HG02623 (cell line): ENCODE data around the gene STX2.
"Not testable (repeated sequence)": the region's sequence is repeated elsewhere in the genome, so short reads cannot be mapped to it uniquely, and the experiment has no call there.

ENCODE experiments used
- ATAC-seq: cut with Tn5 transposase; IDR thresholded peaks from one replicate; pipeline ENCODE4 v1.9.1; 2021; ENCODE audit warnings: moderate library complexity; ENCODE audit not compliant: unreplicated experiment

The STX2 gene

GRCh38 chr12:130768120-130768519 is 70.9 kb downstream of the STX2 start:
- no peak for ATAC-seq

- ATAC-seq = no peak
Observed at GRCh38 chr12:130766470-130766869, 72.6 kb downstream of the STX2 start.

GRCh38 chr12:130765186-130765659 is 73.8 kb downstream of the STX2 start:
- no peak for ATAC-seq

- ATAC-seq = no peak
Observed at GRCh38 chr12:130764475-130765185, 74.4 kb downstream of the STX2 start.

GRCh38 chr12:130764073-130764472 is 75.0 kb downstream of the STX2 start:
- ATAC-seq = no peak

GRCh38 chr12:130762319-130762675 is 76.8 kb downstream of the STX2 start:
- no peak for ATAC-seq

- ATAC-seq = peak; percentile 31
Observed at GRCh38 chr12:130761537-130762318, 77.3 kb downstream of the STX2 start.

- no peak for ATAC-seq
Observed at GRCh38 chr12:130754234-130754901, 84.7 kb downstream of the STX2 start.

GRCh38 chr12:130752692-130753230 is 86.3 kb downstream of the STX2 start:
- no peak for ATAC-seq

GRCh38 chr12:130752037-130752436 is 87.0 kb downstream of the STX2 start:
- not testable (repeated sequence) for ATAC-seq

GRCh38 chr12:130748786-130749185 is 90.3 kb downstream of the STX2 start:
- no peak for ATAC-seq

GRCh38 chr12:130747867-130748740 is 90.9 kb downstream of the STX2 start:
- peak; percentile 82 for ATAC-seq

- no peak for ATAC-seq
Observed at GRCh38 chr12:130746546-130746945, 92.5 kb downstream of the STX2 start.

GRCh38 chr12:130745921-130746320 is 93.1 kb downstream of the STX2 start:
- ATAC-seq = no peak

GRCh38 chr12:130744274-130744673 is 94.8 kb downstream of the STX2 start:
- no peak for ATAC-seq

- no peak for ATAC-seq
Observed at GRCh38 chr12:130743606-130744005, 95.4 kb downstream of the STX2 start.

- no peak for ATAC-seq
Observed at GRCh38 chr12:130743176-130743575, 95.9 kb downstream of the STX2 start.

GRCh38 chr12:130742716-130743115 is 96.3 kb downstream of the STX2 start:
- ATAC-seq = no peak

- no peak for ATAC-seq
Observed at GRCh38 chr12:130742112-130742511, 96.9 kb downstream of the STX2 start.
